A549 (cell line): ENCODE data around the gene PDE4D. TPM values are rescaled to one million over a fixed set of nuclear protein-coding genes. Genes with fewer than 3 reads are reported as not detected.

Experiments
- ATAC-seq, 2 experiments: fragments of 200-7000 bp in 1 of 2; fragments of >200 bp in 1 of 2; cut with Nextera tagmentation in 1 of 2; cut with Tn5 transposase in 1 of 2; 3 replicates each; pipeline versions ENCODE4 v1.8.0 to v1.9.1; 2018 to 2020; ENCODE audit warnings: mild to moderate bottlenecking in 1 of 2, moderate library complexity in 1 of 2
- CTCF ChIA-PET: fragments of 300-600 bp; sonication (Branson Sonifier 250); formaldehyde crosslinking; extraction: SDS; loops from one replicate; lab custom pipeline; 2021; ENCODE audit warnings: antibody characterized with exemption, inconsistent platforms; lab: Yijun Ruan, JAX
- POLR2A ChIA-PET: fragments of 350-600 bp; formaldehyde crosslinking; extraction: SDS; loops from one replicate; lab custom pipeline; 2021; ENCODE audit warnings: antibody characterized with exemption, inconsistent platforms; lab: Yijun Ruan, JAX
- DNase-seq, 2 experiments: peaks; one replicate each; pipeline versions ENCODE4 v3.0.0 to v3.0.0-alpha.2; 2011 to 2016; ENCODE audit warnings: low read depth in 1 of 2, low spot score in 1 of 2
- FAIRE-seq: peaks from 2 replicates; lab custom pipeline; 2011; peaks lifted over from hg19 to GRCh38; lab: Jason Lieb, UNC
- H3K27ac ChIP-seq, 2 experiments: fragments of >200 bp; sonication (Bioruptor Twin); formaldehyde crosslinking; 3 replicates each; pipeline ENCODE4 v1.5.1; 2016 to 2017
- H3K4me1 ChIP-seq: fragments of >200 bp; sonication (Bioruptor Twin); formaldehyde crosslinking; 3 replicates; pipeline ENCODE4 v1.6.1; 2016
- H3K4me2 ChIP-seq: fragments of >200 bp; sonication (Bioruptor Twin); formaldehyde crosslinking; 3 replicates; pipeline ENCODE4 v1.6.1; 2016
- H3K4me3 ChIP-seq: fragments of >200 bp; sonication (Bioruptor Twin); formaldehyde crosslinking; 3 replicates; pipeline ENCODE4 v1.5.1; 2016
- H3K9me3 ChIP-seq: fragments of >200 bp; sonication (Bioruptor Twin); formaldehyde crosslinking; 3 replicates; pipeline ENCODE4 v1.6.1; 2016
- BCL3 ChIP-seq: fragments of >200 bp; sonication (Bioruptor Twin); formaldehyde crosslinking; IDR thresholded peaks from 3 replicates; pipeline ENCODE4 v1.6.1; 2016
- EHMT2 ChIP-seq: fragments of 200-600 bp; sonication (generic); IDR thresholded peaks from 2 replicates; pipeline ENCODE4 v1.6.1; 2016; ENCODE audit warnings: antibody characterized with exemption, low read depth, mild to moderate bottlenecking, moderate library complexity
- ELK1 ChIP-seq: fragments of 150-350 bp; IDR thresholded peaks from 2 replicates; pipeline ENCODE4 v1.6.1; 2014; ENCODE audit warnings: low read depth, mild to moderate bottlenecking, low read length
- EP300 ChIP-seq, 2 experiments: fragments of >200 bp; sonication (Bioruptor Twin); formaldehyde crosslinking; IDR thresholded peaks; 2 replicates in 1 of 2; 3 replicates in 1 of 2; pipeline ENCODE4 v1.6.1; 2016 to 2017
- HOXB13 ChIP-seq: fragments of 250-450 bp; sonication (Bioruptor Pico); IDR thresholded peaks from 2 replicates; pipeline ENCODE4 v1.5.0; 2020; ENCODE audit warnings: low read depth, mild to moderate bottlenecking, moderate library complexity
- JUNB ChIP-seq: fragments of >200 bp; sonication (Bioruptor Twin); formaldehyde crosslinking; IDR thresholded peaks from 2 replicates; pipeline ENCODE4 v1.6.1; 2016
- KDM5A ChIP-seq: fragments of 200-600 bp; sonication (generic); IDR thresholded peaks from 2 replicates; pipeline ENCODE4 v1.6.1; 2016; ENCODE audit warnings: antibody characterized with exemption, mild to moderate bottlenecking
- MAFK ChIP-seq: fragments of 450-650 bp; IDR thresholded peaks from 2 replicates; pipeline ENCODE4 v1.6.1; 2014; ENCODE audit not compliant: partially characterized antibody
- MAX ChIP-seq: IDR thresholded peaks from 2 replicates; pipeline ENCODE4 v1.6.1; 2012
- MAZ ChIP-seq: fragments of 150-350 bp; IDR thresholded peaks from 2 replicates; pipeline ENCODE4 v1.6.1; 2014; ENCODE audit warnings: antibody characterized with exemption, low read depth, low read length, borderline replicate concordance
- POLR2A ChIP-seq: IDR thresholded peaks from 2 replicates; pipeline ENCODE4 v1.6.1; 2012; ENCODE audit warnings: mild to moderate bottlenecking, low read length
- RARB ChIP-seq: fragments of 250-450 bp; sonication (Bioruptor Pico); IDR thresholded peaks from 2 replicates; pipeline ENCODE4 v1.8.0; 2021; ENCODE audit warnings: mild to moderate bottlenecking, moderate library complexity
- RFX5 ChIP-seq: fragments of 450-650 bp; IDR thresholded peaks from 2 replicates; pipeline ENCODE4 v1.7.1; 2014; ENCODE audit warnings: antibody characterized with exemption, mild to moderate bottlenecking, moderate library complexity
- RNF2 ChIP-seq: fragments of 200-600 bp; sonication (generic); IDR thresholded peaks from 2 replicates; pipeline ENCODE4 v1.6.1; 2016; ENCODE audit warnings: low read depth, mild to moderate bottlenecking, antibody characterized with exemption, moderate library complexity, borderline replicate concordance
- TP53 ChIP-seq: fragments of 250-450 bp; sonication (Bioruptor Pico); IDR thresholded peaks from 2 replicates; pipeline ENCODE4 v1.5.0; 2021; ENCODE audit warnings: mild to moderate bottlenecking, moderate library complexity
- USF2 ChIP-seq: fragments of 450-650 bp; IDR thresholded peaks from 2 replicates; pipeline ENCODE4 v1.6.1; 2014; ENCODE audit warnings: antibody characterized with exemption
- ZC3H11A ChIP-seq: fragments of 450-650 bp; IDR thresholded peaks from 2 replicates; pipeline ENCODE4 v1.6.1; 2014; ENCODE audit warnings: antibody characterized with exemption, mild to moderate bottlenecking
- WGBS: methylation state at CpG from one replicate; pipeline ENCODE4 v1.1.6; 2017; ENCODE audit errors: missing lambda C conversion rate; 5-methylcytosine and 5-hydroxymethylcytosine counted together
- polyA plus RNA-seq, 4 experiments: library from polyadenylated mRNA; depleted of rRNA in 3 of 4; stranded (reverse); fragments of >200 nt; fragmentation: RNase III in 1 of 4; extraction: RNeasy Plus Mini Kit Qiagen cat#74134 plus additional on column Dnase treatment in 1 of 4; gene quantifications; 2 replicates in 3 of 4; 3 replicates in 1 of 4; pipeline ENCODE4 v1.2.3, GENCODE V29; 2011 to 2017

PDE4D gene
- polyA plus RNA-seq, 2 of the 4 experiments (the other 2 are of a cell fraction): 74.0 to 213 TPM

GRCh38 chr5:59600153-59600552 is 293.4 kb downstream of the PDE4D start:
- 100% methylated on average over 2 of the region's 2 CpGs for WGBS
- peak overlapping the region in 1 of 2 experiments; percentile 84; a peak in 3 of 6 replicates for H3K27ac ChIP-seq
- H3K4me3 ChIP-seq: no peak overlapping the region
- no peak for TF ChIP-seq BCL3
- H3K4me1 ChIP-seq: peaks cover 44% of the 10 kb centered on the region
- FAIRE-seq (peak; percentile 7), ATAC-seq (no peak), DNase-seq (no peak)
- H3K4me2 ChIP-seq: no peak overlapping the region
- ChIA-PET CTCF (interaction anchor here (1.3 to 1.6 kb wide), 3 partner anchors 13 to 210 kb away, joined by 3 to 5 read pairs (median 5); no protein-coding TSS in a partner anchor), POLR2A (no interaction called here)
- 0 out of 3 replicates have a peak, but pooled peaks cover 3% of the 10 kb centered on the region for H3K9me3 ChIP-seq

GRCh38 chr5:59599729-59600128 is 293.8 kb downstream of the PDE4D start:
- DNase-seq (no peak), ATAC-seq (no peak), FAIRE-seq (no peak)
- ChIA-PET CTCF (interaction anchor here (1.3 to 1.6 kb wide), 2 partner anchors 61 to 210 kb away, joined by 3 to 5 read pairs; no protein-coding TSS in a partner anchor), POLR2A (no interaction called here)
- Histone ChIP-seq H3K4me3 (no peak overlapping the region), H3K9me3 (0 out of 3 replicates have a peak, but pooled peaks cover 6% of the 10 kb centered on the region), H3K27ac (peak overlapping the region in 1 of 2 experiments; percentile 84; a peak in 3 of 6 replicates), H3K4me2 (no peak overlapping the region), H3K4me1 (peaks cover 42% of the 10 kb centered on the region)
- WGBS: 92% methylated on average over 2 of the region's 2 CpGs
- TF ChIP-seq EHMT2: peak; percentile 50; the same call in 1 of the 2 replicates
- no peak for TF ChIP-seq EP300 (IDR thresholded peaks at IDR 0.05)

GRCh38 chr5:59598547-59598874 is 295.0 kb downstream of the PDE4D start:
- TF ChIP-seq MAX (no peak), JUNB (no peak), EHMT2 (no peak), MAZ (no peak), RARB (CRISPR knock-in tag) (no peak), EP300 (IDR thresholded peaks at IDR 0.05) (no peak), RFX5 (no peak), ZC3H11A (no peak), POLR2A (no peak), TP53 (CRISPR knock-in tag) (no peak), ELK1 (no peak), USF2 (no peak), KDM5A (no peak), MAFK (no peak), HOXB13 (no peak), RNF2 (no peak)
- H3K27ac ChIP-seq: peak overlapping the region; percentile 74 to 84
- peak overlapping the region; percentile 17 for H3K4me3 ChIP-seq
- peaks cover 43% of the 10 kb centered on the region for H3K4me1 ChIP-seq
- peak overlapping the region; percentile 79 for H3K4me2 ChIP-seq
- FAIRE-seq (peak; percentile 56), ATAC-seq (peak; percentile 56 to 77), DNase-seq (no peak)
- 0 out of 3 replicates have a peak, but pooled peaks cover 10% of the 10 kb centered on the region for H3K9me3 ChIP-seq
- ChIA-PET POLR2A (no interaction called here), CTCF (interaction anchor here (1.0 kb wide), 1 partner anchor 92 kb away, joined by 4 read pairs; no protein-coding TSS in a partner anchor)
- 0% methylated on average over 2 of the region's 2 CpGs for WGBS
